22Rv1 (cell line): ENCODE measurements around the gene RBPJL.

Experiments used
- H3K27ac ChIP-seq: fragments of 450-650 bp; 2 replicates; pipeline ENCODE4 v1.5.1; 2017
- ZFX ChIP-seq: fragments of 450-650 bp; IDR thresholded peaks from 2 replicates; pipeline ENCODE4 v1.6.1; 2017; ENCODE audit warnings: antibody characterized with exemption, borderline replicate concordance
- TF ChIP-seq, protein P1 (sequence below): fragments of 450-650 bp; IDR thresholded peaks from 2 replicates; pipeline ENCODE4 v1.5.1; 2017; ENCODE audit warnings: mild to moderate bottlenecking

The RBPJL gene, protein sequence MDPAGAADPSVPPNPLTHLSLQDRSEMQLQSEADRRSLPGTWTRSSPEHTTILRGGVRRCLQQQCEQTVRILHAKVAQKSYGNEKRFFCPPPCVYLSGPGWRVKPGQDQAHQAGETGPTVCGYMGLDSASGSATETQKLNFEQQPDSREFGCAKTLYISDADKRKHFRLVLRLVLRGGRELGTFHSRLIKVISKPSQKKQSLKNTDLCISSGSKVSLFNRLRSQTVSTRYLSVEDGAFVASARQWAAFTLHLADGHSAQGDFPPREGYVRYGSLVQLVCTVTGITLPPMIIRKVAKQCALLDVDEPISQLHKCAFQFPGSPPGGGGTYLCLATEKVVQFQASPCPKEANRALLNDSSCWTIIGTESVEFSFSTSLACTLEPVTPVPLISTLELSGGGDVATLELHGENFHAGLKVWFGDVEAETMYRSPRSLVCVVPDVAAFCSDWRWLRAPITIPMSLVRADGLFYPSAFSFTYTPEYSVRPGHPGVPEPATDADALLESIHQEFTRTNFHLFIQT

DNA sequence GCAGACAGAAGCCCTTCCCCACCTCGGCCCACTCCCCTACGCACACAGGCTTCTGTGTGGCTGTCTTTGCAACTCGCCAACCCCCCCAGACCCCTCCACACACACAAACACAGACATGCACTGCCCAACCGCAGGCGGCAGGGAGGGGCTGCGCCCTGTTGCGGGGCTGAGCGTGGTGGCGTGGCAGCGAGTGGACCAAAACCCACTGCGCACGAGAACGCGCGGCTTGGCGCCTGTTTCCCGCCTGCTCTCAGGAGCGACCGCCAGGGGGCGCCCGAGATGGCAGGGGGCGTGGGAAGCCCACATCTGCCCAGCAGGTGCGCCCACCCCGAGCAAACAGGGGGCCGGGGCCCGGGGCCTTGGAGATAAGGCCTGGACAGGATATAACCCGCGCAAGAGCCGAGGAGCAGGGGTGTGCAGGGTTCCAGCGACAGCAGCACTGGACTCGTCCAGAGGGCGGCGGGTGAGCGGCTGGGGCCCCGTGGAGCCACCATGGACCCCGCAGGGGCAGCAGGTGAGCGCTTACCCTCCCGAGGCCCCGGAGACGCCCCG is at the start of gene RBPJL:
TSS of gene RBPJL (plus strand) at position 410 of the 552 bp plus-strand sequence. CDS start at position 493, 83 bp downstream.
- TF ChIP-seq, protein P1, sequence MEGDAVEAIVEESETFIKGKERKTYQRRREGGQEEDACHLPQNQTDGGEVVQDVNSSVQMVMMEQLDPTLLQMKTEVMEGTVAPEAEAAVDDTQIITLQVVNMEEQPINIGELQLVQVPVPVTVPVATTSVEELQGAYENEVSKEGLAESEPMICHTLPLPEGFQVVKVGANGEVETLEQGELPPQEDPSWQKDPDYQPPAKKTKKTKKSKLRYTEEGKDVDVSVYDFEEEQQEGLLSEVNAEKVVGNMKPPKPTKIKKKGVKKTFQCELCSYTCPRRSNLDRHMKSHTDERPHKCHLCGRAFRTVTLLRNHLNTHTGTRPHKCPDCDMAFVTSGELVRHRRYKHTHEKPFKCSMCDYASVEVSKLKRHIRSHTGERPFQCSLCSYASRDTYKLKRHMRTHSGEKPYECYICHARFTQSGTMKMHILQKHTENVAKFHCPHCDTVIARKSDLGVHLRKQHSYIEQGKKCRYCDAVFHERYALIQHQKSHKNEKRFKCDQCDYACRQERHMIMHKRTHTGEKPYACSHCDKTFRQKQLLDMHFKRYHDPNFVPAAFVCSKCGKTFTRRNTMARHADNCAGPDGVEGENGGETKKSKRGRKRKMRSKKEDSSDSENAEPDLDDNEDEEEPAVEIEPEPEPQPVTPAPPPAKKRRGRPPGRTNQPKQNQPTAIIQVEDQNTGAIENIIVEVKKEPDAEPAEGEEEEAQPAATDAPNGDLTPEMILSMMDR = peak; percentile 98
- TF ChIP-seq ZFX = no peak

DNA sequence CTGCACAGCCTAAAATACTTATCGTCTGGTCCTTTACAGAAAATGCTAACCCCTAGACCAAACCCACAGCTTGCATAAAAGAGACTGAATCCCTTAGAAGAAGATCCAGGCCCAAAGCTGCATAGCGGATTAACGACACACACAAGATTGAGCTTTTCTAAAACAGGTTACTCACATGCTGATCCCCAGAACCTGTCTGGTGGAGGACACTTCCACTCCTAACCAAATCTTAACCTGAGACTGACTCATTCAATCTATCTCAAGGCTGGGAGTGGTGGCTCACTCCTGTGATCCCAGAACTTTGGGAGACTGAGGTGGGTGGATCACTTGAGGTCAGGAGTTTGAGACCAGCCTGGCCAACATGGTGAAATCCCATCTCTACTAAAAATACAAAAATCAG is 49.5 kb upstream of the RBPJL start:
- no peak overlapping the region for H3K27ac ChIP-seq
- TF ChIP-seq ZFX = no peak

More for the DNA sequence above, at the start of gene RBPJL:
- no peak within 1 kb of the TSS for H3K27ac ChIP-seq

DNA sequence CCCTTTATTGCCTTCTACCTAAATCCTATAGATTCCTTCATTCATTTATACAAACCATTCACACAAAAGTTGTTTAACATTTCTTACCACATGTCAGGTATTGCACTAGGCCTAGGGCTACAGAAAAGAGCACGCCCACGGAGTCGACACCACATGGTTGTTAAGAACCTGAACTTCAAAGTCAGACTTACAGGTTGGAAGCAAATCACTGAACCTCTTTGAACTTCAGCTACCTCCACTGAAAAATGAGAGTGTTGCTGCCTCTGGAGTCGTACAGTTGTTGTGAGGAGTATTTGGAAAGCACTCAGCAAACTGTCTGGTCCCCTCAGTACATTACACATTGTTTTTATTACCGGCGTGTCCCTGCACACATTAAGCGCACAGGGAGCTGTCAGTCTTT is 48.9 kb upstream of the RBPJL start:
- H3K27ac ChIP-seq = no peak overlapping the region
- TF ChIP-seq ZFX = no peak
- TF ChIP-seq, protein P1 = no peak

DNA sequence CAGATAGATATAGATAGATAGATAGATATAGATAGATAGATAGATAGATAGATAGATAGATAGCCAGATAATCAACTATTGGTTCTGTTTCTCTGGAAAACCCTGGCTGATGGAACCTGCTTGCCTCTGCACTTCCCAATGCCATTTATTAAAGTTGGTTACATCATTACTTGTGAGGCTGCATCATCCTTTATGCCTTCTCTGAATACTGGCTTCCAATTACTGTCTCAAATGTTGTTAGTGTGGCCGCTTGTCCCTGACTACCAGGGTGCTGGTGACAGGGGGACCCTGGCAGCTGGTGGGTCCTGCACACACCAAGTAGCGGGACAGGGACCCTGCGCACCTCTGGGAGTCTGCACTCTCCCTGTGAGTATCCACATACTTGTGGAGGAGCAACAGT is 48.4 kb upstream of the RBPJL start:
- TF ChIP-seq, protein P1 = no peak
- no peak for TF ChIP-seq ZFX

DNA sequence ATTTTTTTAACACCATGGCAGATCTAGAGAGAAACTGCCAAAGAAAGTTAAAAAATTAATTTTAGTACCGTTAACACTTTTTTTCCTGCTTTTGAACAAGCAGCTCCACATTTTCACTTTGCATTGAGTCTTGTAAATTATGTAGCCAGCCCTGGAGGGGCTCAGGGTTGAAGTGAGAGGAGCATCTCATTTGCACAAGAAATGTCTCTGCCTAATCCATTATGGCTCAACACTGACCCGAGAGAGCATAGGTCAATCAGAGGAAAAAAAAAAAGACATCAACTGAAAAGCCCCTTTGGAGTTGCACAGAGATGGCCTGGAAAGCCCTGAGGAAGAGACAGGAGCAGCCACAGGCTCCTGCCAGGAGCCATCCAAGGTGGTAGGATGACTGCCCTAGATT is 48.0 kb upstream of the RBPJL start:
- no peak for TF ChIP-seq ZFX
- TF ChIP-seq, protein P1 = no peak
- H3K27ac ChIP-seq = no peak overlapping the region

More for the DNA sequence above, 48.4 kb upstream of the RBPJL start:
- H3K27ac ChIP-seq = no peak overlapping the region

DNA sequence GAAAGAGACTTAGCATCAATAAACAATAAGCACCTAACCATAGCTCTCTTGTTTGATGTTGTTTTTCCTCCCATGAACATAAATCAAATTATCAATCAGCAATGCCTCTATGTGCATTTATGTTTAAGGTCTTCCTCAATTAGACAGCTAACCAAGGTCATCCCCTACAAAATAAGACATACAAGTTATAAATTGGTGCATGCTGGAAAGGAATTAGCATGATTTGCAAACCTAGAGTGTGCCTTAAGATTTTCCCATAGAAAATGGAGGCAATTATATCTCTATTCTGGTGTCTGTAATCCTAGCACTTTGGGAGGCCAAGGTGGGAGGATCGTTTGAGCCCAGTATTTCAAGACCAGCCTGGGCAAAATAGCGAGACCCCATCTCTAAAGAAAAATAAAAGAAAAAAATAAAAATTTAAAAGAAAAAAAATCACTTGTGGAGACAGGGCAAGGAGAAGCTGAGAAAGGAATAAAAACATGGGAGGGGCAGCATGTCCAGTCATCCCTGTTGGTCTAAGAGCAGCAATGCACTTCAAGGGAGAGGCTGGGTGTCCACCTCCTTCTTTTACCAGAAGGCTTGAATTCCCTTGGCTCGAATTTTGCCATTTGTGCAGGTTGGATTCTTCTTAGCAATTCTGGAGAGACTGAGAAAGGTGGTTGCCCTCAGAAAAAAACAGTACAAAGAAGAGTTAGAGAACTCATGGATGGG is 42.9 kb upstream of the RBPJL start:
- H3K27ac ChIP-seq = no peak overlapping the region
- no peak for TF ChIP-seq ZFX
- TF ChIP-seq, protein P1 = no peak

DNA sequence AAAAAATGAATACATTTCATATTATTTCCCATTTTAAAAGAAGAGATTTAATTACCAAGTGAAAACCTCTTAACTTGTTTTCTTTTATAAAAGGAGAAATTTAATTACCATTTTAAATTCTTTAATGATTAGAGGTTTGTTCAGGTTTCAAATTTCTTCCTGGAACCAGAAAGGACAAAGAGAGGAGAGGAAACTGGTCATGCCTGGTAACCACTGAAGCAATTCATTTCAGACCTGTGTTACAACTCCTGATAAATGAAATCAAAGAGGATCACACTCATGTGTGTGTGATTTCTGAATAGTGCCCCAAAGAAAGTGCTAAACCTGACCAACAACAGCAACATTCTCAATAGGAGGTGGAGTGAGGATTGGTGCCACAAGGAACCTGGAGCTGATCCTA is 39.7 kb upstream of the RBPJL start:
- no peak overlapping the region for H3K27ac ChIP-seq
- TF ChIP-seq ZFX = no peak
- TF ChIP-seq, protein P1 = no peak
